GM18867 (cell line): ENCODE results near the gene FSIP2.

Source experiments
- ATAC-seq: cut with Tn5 transposase; IDR thresholded peaks from one replicate; pipeline ENCODE4 v1.9.1; 2021; ENCODE audit warnings: mild to moderate bottlenecking, moderate library complexity; ENCODE audit not compliant: unreplicated experiment

Gene FSIP2

GRCh38 chr2:185738679-185739472 is at the start of gene FSIP2:
Gene FSIP2, plus strand, starts transcription at chr2:185738804. Its CDS starts 91 bp downstream, at chr2:185738895.
- ATAC-seq: peak; percentile 97

- ATAC-seq: no peak
Measured at GRCh38 chr2:185689906-185690539, 48.6 kb upstream of the FSIP2 start.

- ATAC-seq: no peak
Measured at GRCh38 chr2:185695711-185696235, 42.8 kb upstream of the FSIP2 start.

- no peak for ATAC-seq
Measured at GRCh38 chr2:185700883-185701282, 37.7 kb upstream of the FSIP2 start.

GRCh38 chr2:185734658-185735057 is 3.9 kb upstream of the FSIP2 start:
- ATAC-seq: no peak

- no peak for ATAC-seq
Measured at GRCh38 chr2:185736210-185736609, 2.4 kb upstream of the FSIP2 start.

- no peak for ATAC-seq
Measured at GRCh38 chr2:185745864-185746859, 7.6 kb downstream of the FSIP2 start.

GRCh38 chr2:185757356-185757755 is 18.8 kb downstream of the FSIP2 start:
- no peak for ATAC-seq

- no peak for ATAC-seq
Measured at GRCh38 chr2:185771396-185771795, 32.8 kb downstream of the FSIP2 start.

GRCh38 chr2:185780890-185781289 is 42.3 kb downstream of the FSIP2 start:
- ATAC-seq: no peak

GRCh38 chr2:185782223-185782769 is 43.7 kb downstream of the FSIP2 start:
- no peak for ATAC-seq

- no peak for ATAC-seq
Measured at GRCh38 chr2:185785156-185785555, 46.6 kb downstream of the FSIP2 start.

- ATAC-seq: peak; percentile 81
Measured at GRCh38 chr2:185785851-185786473, 47.4 kb downstream of the FSIP2 start.

GRCh38 chr2:185787227-185788145 is 48.9 kb downstream of the FSIP2 start:
- no peak for ATAC-seq

GRCh38 chr2:185790361-185790760 is 51.8 kb downstream of the FSIP2 start:
- ATAC-seq: peak; percentile 76

- ATAC-seq: no peak
Measured at GRCh38 chr2:185793532-185794345, 55.1 kb downstream of the FSIP2 start.

- ATAC-seq: peak; percentile 67
Measured at GRCh38 chr2:185796758-185797157, 58.2 kb downstream of the FSIP2 start.

GRCh38 chr2:185802926-185803325 is 64.3 kb downstream of the FSIP2 start:
- no peak for ATAC-seq
